Parathyroid adenoma (tissue), 2 donors: Measurements from ENCODE around the gene MEGF9.
A peak's percentile ranks its signal among the peaks of the same experiment; 100 is the strongest.

Experiments
- H2AFZ ChIP-seq: fragments of 300-600 bp; sonication (generic); one replicate; pipeline ENCODE4 v1.7.0; 2017; ENCODE audit warnings: antibody characterized with exemption, mild to moderate bottlenecking
- H3K27ac ChIP-seq: fragments of 300-600 bp; sonication (generic); one replicate; pipeline ENCODE4 v1.7.0; 2017
- H3K27me3 ChIP-seq: fragments of 300-600 bp; sonication (generic); one replicate; pipeline ENCODE4 v1.7.0; 2017; ENCODE audit warnings: low read length; ENCODE audit not compliant: control insufficient read depth, insufficient read depth
- H3K36me3 ChIP-seq: fragments of 300-600 bp; sonication (generic); one replicate; pipeline ENCODE4 v1.7.0; 2017; ENCODE audit warnings: low read length; ENCODE audit not compliant: control insufficient read depth, insufficient read depth
- H3K4me1 ChIP-seq: fragments of 300-600 bp; sonication (generic); one replicate; pipeline ENCODE4 v1.7.0; 2017; ENCODE audit warnings: control low read depth
- H3K4me2 ChIP-seq: fragments of 300-600 bp; sonication (generic); one replicate; pipeline ENCODE4 v1.7.0; 2017; ENCODE audit warnings: low read length
- H3K4me3 ChIP-seq: fragments of 300-600 bp; sonication (generic); one replicate; pipeline ENCODE4 v1.7.0; 2017; ENCODE audit warnings: low read depth, low read length
- H3K79me2 ChIP-seq: fragments of 300-600 bp; sonication (generic); one replicate; pipeline ENCODE4 v1.7.0; 2017; ENCODE audit warnings: control low read depth
- H3K9ac ChIP-seq: fragments of 300-600 bp; sonication (generic); one replicate; pipeline ENCODE4 v1.7.0; 2017; ENCODE audit warnings: mild to moderate bottlenecking
- H3K9me3 ChIP-seq: fragments of 300-600 bp; sonication (generic); one replicate; pipeline ENCODE4 v1.7.0; 2017; ENCODE audit warnings: low read length; ENCODE audit not compliant: control insufficient read depth
- TF ChIP-seq, protein P1 (sequence below): fragments of 300-600 bp; sonication (generic); IDR thresholded peaks from one replicate; pipeline ENCODE4 v1.7.0; 2017; ENCODE audit warnings: antibody characterized with exemption, mild to moderate bottlenecking
- donor health status: primary hyperparathyroidism.

Gene MEGF9

DNA sequence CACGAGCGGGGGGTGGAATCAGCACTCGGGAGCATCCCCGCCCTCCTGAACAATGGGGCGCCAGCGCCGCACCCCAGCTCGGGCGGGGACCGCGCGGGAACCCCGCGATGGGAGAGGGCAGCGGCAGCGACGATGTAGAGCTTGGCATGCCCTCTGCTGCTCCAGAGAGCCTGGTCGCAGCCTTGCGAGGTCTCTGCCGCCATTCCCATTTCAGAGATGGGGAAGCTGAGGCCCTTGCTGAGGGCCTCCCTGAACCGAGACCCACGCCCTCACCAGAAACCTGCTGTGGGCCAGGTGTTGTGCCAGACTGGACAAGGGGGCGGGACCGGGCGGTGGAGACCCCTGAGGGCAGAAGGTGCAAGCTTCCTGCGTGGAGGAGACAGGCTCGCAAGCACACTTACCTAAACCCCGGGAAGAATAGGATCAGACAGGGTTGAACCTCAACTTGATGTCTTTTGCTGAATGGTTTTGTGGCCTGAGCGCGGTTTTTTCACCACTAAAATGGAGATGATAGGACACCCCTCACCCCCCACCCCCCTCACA lies 647 bp upstream of the MEGF9 start:
- Histone ChIP-seq H3K27me3 (no peaks in the 10 kb centered on the region), H2AFZ (peak overlapping the region; percentile 96)

DNA sequence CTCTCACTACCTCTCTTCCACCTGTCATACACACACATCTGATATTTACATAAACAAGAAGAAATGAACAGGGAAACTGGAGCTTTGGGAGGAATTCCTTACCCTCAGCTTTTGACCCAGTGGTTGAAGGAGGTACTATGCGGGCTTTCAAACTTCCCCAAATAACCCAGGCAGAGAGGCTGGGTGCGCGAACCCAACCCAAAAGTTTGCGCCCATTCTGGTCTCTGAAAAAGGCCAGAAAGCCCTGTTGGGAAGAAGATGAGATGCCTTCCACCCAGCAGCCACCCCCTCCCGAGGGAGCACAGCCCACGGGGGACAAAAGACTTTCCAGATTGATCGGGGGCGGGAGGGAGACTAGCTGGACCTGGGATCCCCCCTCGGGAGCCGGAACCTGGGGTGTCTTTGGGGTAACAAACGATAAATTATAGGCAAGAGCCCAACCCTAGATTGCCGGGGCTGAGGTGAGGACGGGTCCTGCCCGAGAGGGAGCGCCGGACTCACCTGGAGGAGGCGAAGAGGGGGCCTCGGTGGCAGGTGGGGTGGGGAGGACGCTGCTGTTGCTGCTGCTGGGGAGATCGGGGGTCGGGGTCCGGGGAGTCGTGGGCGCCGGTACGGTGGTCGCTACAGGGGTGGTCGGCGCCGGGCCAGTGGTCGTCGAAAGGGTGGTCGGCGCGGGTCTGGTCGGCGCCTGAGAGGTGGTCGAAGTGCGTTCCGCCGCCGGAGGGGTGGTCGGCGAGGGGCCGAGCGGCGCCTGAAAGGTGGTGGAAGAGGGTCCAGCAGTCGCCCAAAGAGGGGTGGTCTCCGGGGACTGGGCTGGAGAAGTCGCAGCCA lies 798 bp downstream of the MEGF9 start:
- H3K9ac ChIP-seq: no peak overlapping the region
- H3K4me3 ChIP-seq: peak overlapping the region; percentile 73
- H3K79me2 ChIP-seq: peaks cover 4% of the 10 kb centered on the region
- peak overlapping the region; percentile 86 for H3K4me2 ChIP-seq
- no peaks in the 10 kb centered on the region for H3K36me3 ChIP-seq
- H3K27me3 ChIP-seq: no peaks in the 10 kb centered on the region
- TF ChIP-seq, protein P1, sequence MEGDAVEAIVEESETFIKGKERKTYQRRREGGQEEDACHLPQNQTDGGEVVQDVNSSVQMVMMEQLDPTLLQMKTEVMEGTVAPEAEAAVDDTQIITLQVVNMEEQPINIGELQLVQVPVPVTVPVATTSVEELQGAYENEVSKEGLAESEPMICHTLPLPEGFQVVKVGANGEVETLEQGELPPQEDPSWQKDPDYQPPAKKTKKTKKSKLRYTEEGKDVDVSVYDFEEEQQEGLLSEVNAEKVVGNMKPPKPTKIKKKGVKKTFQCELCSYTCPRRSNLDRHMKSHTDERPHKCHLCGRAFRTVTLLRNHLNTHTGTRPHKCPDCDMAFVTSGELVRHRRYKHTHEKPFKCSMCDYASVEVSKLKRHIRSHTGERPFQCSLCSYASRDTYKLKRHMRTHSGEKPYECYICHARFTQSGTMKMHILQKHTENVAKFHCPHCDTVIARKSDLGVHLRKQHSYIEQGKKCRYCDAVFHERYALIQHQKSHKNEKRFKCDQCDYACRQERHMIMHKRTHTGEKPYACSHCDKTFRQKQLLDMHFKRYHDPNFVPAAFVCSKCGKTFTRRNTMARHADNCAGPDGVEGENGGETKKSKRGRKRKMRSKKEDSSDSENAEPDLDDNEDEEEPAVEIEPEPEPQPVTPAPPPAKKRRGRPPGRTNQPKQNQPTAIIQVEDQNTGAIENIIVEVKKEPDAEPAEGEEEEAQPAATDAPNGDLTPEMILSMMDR: no peak
- no peaks in the 10 kb centered on the region for H3K9me3 ChIP-seq
- H3K27ac ChIP-seq: no peak overlapping the region
- H3K4me1 ChIP-seq: no peaks in the 10 kb centered on the region
- peak overlapping the region; percentile 59 for H2AFZ ChIP-seq

More for the DNA sequence above, 647 bp upstream of the MEGF9 start:
- Histone ChIP-seq H3K4me2 (peak overlapping the region; percentile 88), H3K36me3 (no peaks in the 10 kb centered on the region), H3K9ac (peak overlapping the region; percentile 19), H3K4me1 (no peaks in the 10 kb centered on the region), H3K79me2 (no peaks in the 10 kb centered on the region), H3K9me3 (no peaks in the 10 kb centered on the region), H3K27ac (peak overlapping the region; percentile 47), H3K4me3 (peak overlapping the region; percentile 73)
- TF ChIP-seq, protein P1: no peak

DNA sequence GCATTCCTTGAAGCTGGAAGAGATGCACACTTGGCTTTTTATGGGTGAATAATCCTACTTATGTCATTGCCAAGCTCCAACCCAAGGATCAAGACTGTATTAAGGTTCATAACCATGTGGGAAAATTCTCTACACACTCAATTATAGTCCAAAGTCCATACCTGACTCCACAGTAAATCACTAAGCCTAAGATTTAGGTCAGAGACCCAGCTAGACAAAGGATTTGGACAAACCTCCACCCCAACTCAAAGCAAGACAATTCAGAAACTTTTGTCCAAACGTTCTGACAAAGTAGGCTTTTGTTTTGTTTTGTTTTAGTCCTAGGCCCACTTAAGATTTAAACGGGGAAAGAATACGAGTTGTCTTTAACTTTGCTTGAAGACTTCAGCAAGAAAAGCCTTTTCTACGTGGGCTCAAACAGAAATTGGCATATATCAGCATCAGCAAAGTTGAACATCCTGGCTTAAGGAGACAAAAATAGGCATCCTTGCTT lies 1.7 kb downstream of the MEGF9 start:
- H3K36me3 ChIP-seq: no peaks in the 10 kb centered on the region
- H3K4me3 ChIP-seq: peak overlapping the region; percentile 73
- no peaks in the 10 kb centered on the region for H3K4me1 ChIP-seq
- H2AFZ ChIP-seq: peak overlapping the region; percentile 50
- H3K27ac ChIP-seq: no peak overlapping the region
- H3K4me2 ChIP-seq: peak overlapping the region; percentile 86
- H3K9ac ChIP-seq: no peak overlapping the region
- no peaks in the 10 kb centered on the region for H3K9me3 ChIP-seq
- TF ChIP-seq, protein P1: no peak
- peaks cover 7% of the 10 kb centered on the region for H3K79me2 ChIP-seq
- no peaks in the 10 kb centered on the region for H3K27me3 ChIP-seq

DNA sequence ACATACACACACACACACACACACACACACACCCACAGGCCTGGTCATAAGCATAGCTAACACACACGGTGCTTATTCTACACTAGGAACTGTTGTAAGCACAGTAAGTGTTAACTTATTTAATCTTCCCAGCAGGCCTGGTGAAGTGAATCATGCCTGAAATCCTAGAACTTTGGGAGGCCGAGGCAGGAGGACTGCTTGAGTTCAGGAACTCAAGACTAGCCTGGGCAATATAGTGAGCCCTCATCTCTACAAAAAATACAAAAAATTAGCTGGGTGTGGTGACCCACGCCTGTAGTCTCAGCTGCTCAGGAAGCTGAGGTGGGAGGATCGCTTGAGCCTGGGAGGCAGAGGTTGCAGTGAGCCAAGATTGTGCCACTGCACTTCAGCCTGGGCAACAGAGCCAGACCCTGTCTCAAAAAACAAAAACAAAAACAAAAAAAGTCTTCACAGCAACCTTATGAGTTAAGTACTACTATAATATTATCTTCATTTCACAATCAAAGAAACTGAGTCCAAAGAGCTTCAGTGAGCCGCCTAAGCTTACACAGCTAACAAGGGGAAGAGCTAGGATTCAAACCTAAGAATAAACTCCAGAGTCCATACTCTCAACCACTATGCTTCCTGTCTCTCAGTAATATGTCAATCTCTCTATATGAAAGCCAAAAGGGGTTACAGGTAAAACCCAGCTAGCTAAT lies 2.3 kb downstream of the MEGF9 start:
- Histone ChIP-seq H3K79me2 (peaks cover 7% of the 10 kb centered on the region), H3K36me3 (no peaks in the 10 kb centered on the region), H3K27ac (no peak overlapping the region), H3K4me3 (no peak overlapping the region), H3K9ac (no peak overlapping the region), H3K4me2 (peak overlapping the region; percentile 86), H3K9me3 (no peaks in the 10 kb centered on the region), H3K4me1 (no peaks in the 10 kb centered on the region), H3K27me3 (no peaks in the 10 kb centered on the region), H2AFZ (no peak overlapping the region)
- TF ChIP-seq, protein P1: no peak
